ENCODE measurements around the gene CKB.

Gene CKB

DNA sequence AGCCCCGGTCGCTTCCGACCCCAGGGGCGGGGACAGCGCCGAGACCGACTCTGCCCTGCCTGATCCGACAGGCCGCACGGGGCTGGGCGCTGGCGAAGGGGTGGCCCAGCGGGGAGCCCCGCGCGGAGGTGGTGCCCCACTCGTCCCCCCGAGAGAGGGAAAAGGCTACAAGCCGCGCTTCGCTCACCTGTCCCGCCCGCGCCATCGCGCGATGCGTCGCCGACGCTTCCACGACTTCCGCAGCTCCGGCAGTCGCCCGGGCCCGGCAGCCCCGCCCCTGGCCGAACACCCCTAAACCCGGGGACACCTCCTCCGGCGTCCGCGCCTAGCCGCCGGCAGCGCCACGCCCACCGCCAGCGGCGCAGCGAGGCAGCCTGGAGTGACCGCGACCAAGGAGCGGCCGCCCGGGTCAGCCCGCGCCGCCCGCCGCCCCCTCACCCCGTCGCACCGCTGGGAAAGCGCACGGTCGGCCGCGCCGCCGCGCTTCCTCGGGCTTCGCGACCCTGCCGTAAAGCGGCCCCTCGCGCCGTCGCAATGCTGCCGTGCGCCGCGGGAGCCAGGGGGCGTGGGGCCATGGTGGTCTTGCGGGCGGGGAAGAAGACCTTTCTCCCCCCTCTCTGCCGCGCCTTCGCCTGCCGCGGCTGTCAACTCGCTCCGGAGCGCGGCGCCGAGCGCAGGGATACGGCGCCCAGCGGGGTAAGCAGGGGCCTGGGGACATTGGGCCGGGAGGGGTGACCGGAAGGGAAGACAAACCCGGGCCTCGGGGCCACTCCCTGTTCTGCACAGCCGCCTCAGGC lies 40.0 kb upstream of the CKB start, which contains the start of the genes BAG5 and COA8:
BAG5 (minus strand) TSS at position 229 of the 797 bp plus-strand sequence. CDS start 1,493 bp downstream, outside the sequence.
COA8 (plus strand) TSS at position 532 of the 797 bp plus-strand sequence; CDS start at position 574, 42 bp downstream.
- peaks cover 14% of the 10 kb centered on the region for H3K36me3 ChIP-seq
- TF ChIP-seq, protein P1, sequence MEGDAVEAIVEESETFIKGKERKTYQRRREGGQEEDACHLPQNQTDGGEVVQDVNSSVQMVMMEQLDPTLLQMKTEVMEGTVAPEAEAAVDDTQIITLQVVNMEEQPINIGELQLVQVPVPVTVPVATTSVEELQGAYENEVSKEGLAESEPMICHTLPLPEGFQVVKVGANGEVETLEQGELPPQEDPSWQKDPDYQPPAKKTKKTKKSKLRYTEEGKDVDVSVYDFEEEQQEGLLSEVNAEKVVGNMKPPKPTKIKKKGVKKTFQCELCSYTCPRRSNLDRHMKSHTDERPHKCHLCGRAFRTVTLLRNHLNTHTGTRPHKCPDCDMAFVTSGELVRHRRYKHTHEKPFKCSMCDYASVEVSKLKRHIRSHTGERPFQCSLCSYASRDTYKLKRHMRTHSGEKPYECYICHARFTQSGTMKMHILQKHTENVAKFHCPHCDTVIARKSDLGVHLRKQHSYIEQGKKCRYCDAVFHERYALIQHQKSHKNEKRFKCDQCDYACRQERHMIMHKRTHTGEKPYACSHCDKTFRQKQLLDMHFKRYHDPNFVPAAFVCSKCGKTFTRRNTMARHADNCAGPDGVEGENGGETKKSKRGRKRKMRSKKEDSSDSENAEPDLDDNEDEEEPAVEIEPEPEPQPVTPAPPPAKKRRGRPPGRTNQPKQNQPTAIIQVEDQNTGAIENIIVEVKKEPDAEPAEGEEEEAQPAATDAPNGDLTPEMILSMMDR (IDR thresholded peaks at IDR 0.05; ENCODE audit: low read depth, low read length): no peak
- H3K27me3 ChIP-seq: no peaks in the 10 kb centered on the region
- H3K4me3 ChIP-seq (ENCODE audit: low read depth, low read length): peak within 1 kb of the TSS; percentile 77
- no peaks in the 10 kb centered on the region for H3K9me3 ChIP-seq
- peak; percentile 91 for DNase-seq
- no peaks in the 10 kb centered on the region for H3K4me1 ChIP-seq

DNA sequence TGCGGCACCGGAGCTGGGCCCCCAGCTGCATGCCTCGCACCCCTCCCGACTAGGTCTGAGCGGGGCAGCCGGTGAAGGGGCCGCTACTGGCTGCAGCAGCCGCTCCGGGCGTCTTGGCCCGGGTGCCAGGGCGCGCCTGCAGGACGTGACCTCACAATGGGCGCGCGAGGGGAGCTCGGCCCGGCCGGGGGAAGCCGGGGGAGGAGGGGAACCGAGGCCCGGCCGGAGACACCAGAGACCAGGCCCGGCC lies 39.5 kb upstream of the CKB start:
- Histone ChIP-seq H3K9me3 (no peaks in the 10 kb centered on the region), H3K4me1 (no peaks in the 10 kb centered on the region), H3K27me3 (no peaks in the 10 kb centered on the region), H3K4me3 (ENCODE audit: low read depth, low read length) (peak overlapping the region; percentile 77), H3K36me3 (peaks cover 14% of the 10 kb centered on the region)
- TF ChIP-seq, protein P1 (IDR thresholded peaks at IDR 0.05; ENCODE audit: low read depth, low read length): no peak
- no peak for DNase-seq

DNA sequence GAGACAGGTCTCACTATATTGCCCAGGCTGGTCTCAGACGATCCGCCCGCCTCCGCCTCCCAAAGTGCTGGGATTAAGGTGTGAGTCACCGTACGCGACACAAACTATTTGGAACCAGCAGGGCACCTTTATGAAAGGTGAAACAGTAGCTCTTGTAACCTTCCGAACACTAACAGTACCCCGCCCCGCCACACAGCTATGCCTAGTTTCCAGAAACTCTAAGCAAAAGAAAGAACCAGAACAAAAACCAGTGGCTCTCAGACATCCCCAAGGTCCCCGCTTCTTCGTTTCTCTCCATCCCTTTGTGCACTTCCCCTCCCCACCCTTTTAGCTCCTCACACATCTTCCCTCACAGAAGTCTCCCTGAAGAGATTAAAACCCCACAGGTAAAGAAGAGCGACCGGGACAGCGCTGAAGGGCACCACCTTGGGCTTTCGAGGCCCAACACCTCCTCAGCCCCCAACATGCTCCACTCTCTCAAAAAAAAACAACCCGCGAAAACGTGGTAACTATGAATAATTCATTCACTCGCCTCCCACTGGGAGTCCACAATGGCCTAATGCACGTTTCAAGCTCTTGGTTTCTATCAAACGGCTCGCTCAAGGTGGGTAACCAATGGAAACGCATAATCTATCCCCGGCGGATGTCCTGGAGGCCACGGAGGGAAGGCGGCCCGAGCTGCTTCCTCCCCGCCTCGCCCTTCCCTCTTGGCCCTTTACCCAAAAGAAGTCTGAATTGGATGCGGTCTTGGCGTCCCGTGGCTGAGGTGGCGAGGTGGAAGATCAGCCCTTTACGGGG lies 39.0 kb upstream of the CKB start:
- no peaks in the 10 kb centered on the region for H3K27me3 ChIP-seq
- H3K9me3 ChIP-seq: no peaks in the 10 kb centered on the region
- peaks cover 14% of the 10 kb centered on the region for H3K36me3 ChIP-seq
- TF ChIP-seq, protein P1 (IDR thresholded peaks at IDR 0.05; ENCODE audit: low read depth, low read length): no peak
- H3K4me3 ChIP-seq (ENCODE audit: low read depth, low read length): peak overlapping the region; percentile 77
- peak; percentile 26 for DNase-seq
- H3K4me1 ChIP-seq: no peaks in the 10 kb centered on the region

DNA sequence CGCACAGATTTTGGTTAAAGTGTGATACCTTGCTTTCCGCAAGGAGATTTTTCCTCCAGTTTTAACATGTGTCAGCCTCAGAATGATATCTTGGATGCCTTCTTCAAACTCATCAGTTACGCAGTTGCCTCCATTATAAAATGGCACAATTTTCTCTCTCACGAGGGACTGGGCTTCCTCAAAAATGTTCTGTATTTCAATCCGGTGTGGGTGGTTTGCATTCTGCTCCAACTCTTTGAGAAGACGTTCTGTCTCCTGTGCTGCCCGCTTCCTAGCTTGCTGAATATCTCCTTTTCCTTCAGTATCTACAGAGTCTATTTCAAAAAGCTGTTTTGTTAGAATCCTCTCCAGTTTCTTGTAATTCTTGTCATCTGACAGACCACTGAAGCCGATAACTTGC lies 38.1 kb upstream of the CKB start:
- TF ChIP-seq, protein P1 (IDR thresholded peaks at IDR 0.05; ENCODE audit: low read depth, low read length): no peak
- Histone ChIP-seq H3K4me3 (ENCODE audit: low read depth, low read length) (no peak overlapping the region), H3K36me3 (peaks cover 14% of the 10 kb centered on the region), H3K9me3 (no peaks in the 10 kb centered on the region), H3K4me1 (no peaks in the 10 kb centered on the region), H3K27me3 (no peaks in the 10 kb centered on the region)
- no peak for DNase-seq

DNA sequence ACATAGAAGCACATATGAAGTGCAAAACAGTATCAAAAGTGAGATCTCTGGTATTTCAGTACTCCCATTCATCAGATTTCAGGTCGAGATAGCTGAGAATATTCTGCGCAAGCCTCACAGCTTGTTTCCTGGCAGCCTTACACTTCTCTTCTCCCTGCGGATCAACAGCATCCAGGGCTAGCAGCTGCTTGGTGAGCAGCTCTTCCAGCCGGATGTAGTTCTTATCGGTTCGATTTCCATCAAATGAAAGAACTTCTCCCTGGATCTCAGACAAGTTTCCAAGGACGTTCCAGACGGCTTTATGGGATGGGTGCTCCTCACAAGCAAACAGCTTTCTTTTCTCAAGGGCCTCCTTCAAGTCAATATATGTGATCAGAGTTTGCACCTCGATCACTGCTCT lies 37.1 kb upstream of the CKB start:
- TF ChIP-seq, protein P1 (IDR thresholded peaks at IDR 0.05; ENCODE audit: low read depth, low read length): no peak
- no peaks in the 10 kb centered on the region for H3K27me3 ChIP-seq
- 0 out of 2 replicates have a peak overlapping the region, but pooled peaks have one; percentile 6 for H3K4me3 ChIP-seq (ENCODE audit: low read depth, low read length)
- H3K9me3 ChIP-seq: no peaks in the 10 kb centered on the region
- peaks cover 14% of the 10 kb centered on the region for H3K36me3 ChIP-seq
- H3K4me1 ChIP-seq: no peaks in the 10 kb centered on the region
- DNase-seq: no peak
